Astrocyte of the spinal cord (primary cell): ENCODE data around the gene KNTC1.
"Not testable (repeated sequence)": the region's sequence is repeated elsewhere in the genome, so short reads cannot be mapped to it uniquely, and the experiment has no call there.

Experiments
- DNase-seq: peaks from one replicate; pipeline ENCODE4 v3.0.0; 2011; ENCODE audit warnings: low read depth, low spot score
- H3K4me3 ChIP-seq: 2 replicates; pipeline ENCODE4 v1.5.1; 2011; ENCODE audit warnings: low read depth, mild to moderate bottlenecking, low read length, moderate library complexity
- CTCF ChIP-seq: IDR thresholded peaks from 2 replicates; pipeline ENCODE4 v1.5.1; 2012; ENCODE audit warnings: low read depth, mild to moderate bottlenecking, low read length, inconsistent platforms
- in situ Hi-C: cut with HindIII; loops from 2 replicates; pipeline ENCODE4 v1.10.0; 2017; ENCODE audit warnings: low sequenced_read_pairs

KNTC1 gene

GRCh38 chr12:122614839-122615238, 87.8 kb downstream of the KNTC1 start:
- in situ Hi-C loops = no loop called here
- no peak for DNase-seq
- H3K4me3 ChIP-seq = no peak overlapping the region
- no peak for TF ChIP-seq CTCF

- TF ChIP-seq CTCF = no peak
- in situ Hi-C loops = no loop called here
These were observed 88.7 kb downstream of the KNTC1 start for GRCh38 chr12:122615780-122616179.

GRCh38 chr12:122635471-122635870, 108.4 kb downstream of the KNTC1 start:
- DNase-seq = no peak
- in situ Hi-C loops = no loop called here
- no peak for TF ChIP-seq CTCF
- no peak overlapping the region for H3K4me3 ChIP-seq

More at GRCh38 chr12:122615780-122616179, 88.7 kb downstream of the KNTC1 start:
- H3K4me3 ChIP-seq = no peak overlapping the region
- no peak for DNase-seq

GRCh38 chr12:122643207-122643805, 116.3 kb downstream of the KNTC1 start:
- DNase-seq = no peak
- TF ChIP-seq CTCF = no peak
- in situ Hi-C loops = no loop called here
- no peak overlapping the region for H3K4me3 ChIP-seq

GRCh38 chr12:122646517-122647217, 119.6 kb downstream of the KNTC1 start:
- no peak for TF ChIP-seq CTCF
- no peak overlapping the region for H3K4me3 ChIP-seq
- in situ Hi-C loops = no loop called here
- DNase-seq = peak; percentile 78

GRCh38 chr12:122651520-122652224, 124.6 kb downstream of the KNTC1 start:
- DNase-seq = no peak
- in situ Hi-C loops = no loop called here
- TF ChIP-seq CTCF = no peak

GRCh38 chr12:122653291-122653690, 126.2 kb downstream of the KNTC1 start:
- in situ Hi-C loops, DNase-seq, H3K4me3 ChIP-seq: not testable (repeated sequence)

More at GRCh38 chr12:122651520-122652224, 124.6 kb downstream of the KNTC1 start:
- no peak overlapping the region for H3K4me3 ChIP-seq
